NCI-H2029 (cell line): ENCODE data around the gene RIMS4.

ENCODE experiments used
- DNase-seq: peaks from one replicate; lab custom pipeline; 2025; lab: John Stamatoyannopoulos, UW

The RIMS4 gene

GRCh38 chr20:44762466-44763140 is 47.7 kb downstream of the RIMS4 start:
- DNase-seq, result no peak

- DNase-seq, result no peak
Measured at GRCh38 chr20:44761423-44761822, 48.9 kb downstream of the RIMS4 start.

- DNase-seq, result no peak
Measured at GRCh38 chr20:44759595-44759994, 50.8 kb downstream of the RIMS4 start.

- DNase-seq, result no peak
Measured at GRCh38 chr20:44758247-44759101, 51.9 kb downstream of the RIMS4 start.

- DNase-seq, result no peak
Measured at GRCh38 chr20:44756956-44757355, 53.4 kb downstream of the RIMS4 start.

- no peak for DNase-seq
Measured at GRCh38 chr20:44756011-44756688, 54.2 kb downstream of the RIMS4 start.

GRCh38 chr20:44754554-44754953 is 55.8 kb downstream of the RIMS4 start:
- no peak for DNase-seq

- DNase-seq, result no peak
Measured at GRCh38 chr20:44752099-44752931, 58.0 kb downstream of the RIMS4 start.

GRCh38 chr20:44750081-44750805 is 60.1 kb downstream of the RIMS4 start:
- no peak for DNase-seq

GRCh38 chr20:44748005-44748370 is 62.4 kb downstream of the RIMS4 start:
- no peak for DNase-seq

GRCh38 chr20:44747166-44748004 is 63.0 kb downstream of the RIMS4 start:
- DNase-seq, result peak; percentile 97

- DNase-seq, result peak; percentile 89
Measured at GRCh38 chr20:44746367-44747165, 63.8 kb downstream of the RIMS4 start.

- no peak for DNase-seq
Measured at GRCh38 chr20:44745598-44746366, 64.6 kb downstream of the RIMS4 start, which contains the start of gene KCNK15. Gene KCNK15 (plus strand): TSS chr20:44745865. CDS start chr20:44745911, 46 bp downstream.

- no peak for DNase-seq
Measured at GRCh38 chr20:44745122-44745597, 65.2 kb downstream of the RIMS4 start.

- no peak for DNase-seq
Measured at GRCh38 chr20:44743916-44744655, 66.3 kb downstream of the RIMS4 start.

GRCh38 chr20:44743080-44743701 is 67.2 kb downstream of the RIMS4 start:
- no peak for DNase-seq
